Keratinocyte (primary cell): ENCODE measurements around the gene RTP3. TPM values are rescaled to one million over a fixed set of nuclear protein-coding genes. Genes with fewer than 3 reads are reported as not detected.

Experiments
- DNase-seq: peaks from one replicate; pipeline ENCODE4 v3.0.0-alpha.2; 2011; ENCODE audit warnings: low read depth, missing footprints, low spot score
- FAIRE-seq: peaks from 2 replicates; lab custom pipeline; 2011; peaks lifted over from hg19 to GRCh38; lab: Jason Lieb, UNC
- H2AFZ ChIP-seq: 2 replicates; pipeline ENCODE4 v1.6.0; 2012; ENCODE audit warnings: low read length, control low read depth, inconsistent platforms; ENCODE audit not compliant: control insufficient read depth
- H3K27ac ChIP-seq: 2 replicates; pipeline ENCODE4 v1.5.1; 2011; ENCODE audit warnings: low read length; ENCODE audit not compliant: control insufficient read depth, insufficient read depth
- H3K27me3 ChIP-seq: 3 replicates; pipeline ENCODE4 v1.6.0; 2011; ENCODE audit warnings: low read length; ENCODE audit not compliant: control insufficient read depth, insufficient read depth; ENCODE audit errors: extremely low read depth
- H3K36me3 ChIP-seq, 2 experiments: 2 replicates in 1 of 2; 3 replicates in 1 of 2; pipeline ENCODE4 v1.5.1; 2011; ENCODE audit warnings: low read length in 2 of 2, mild to moderate bottlenecking in 1 of 2; ENCODE audit not compliant: control insufficient read depth in 2 of 2, insufficient read depth in 2 of 2; ENCODE audit errors: extremely low read depth in 1 of 2
- H3K4me1 ChIP-seq: 3 replicates; pipeline ENCODE4 v1.5.1; 2011; ENCODE audit warnings: low read length; ENCODE audit not compliant: control insufficient read depth, insufficient read depth; ENCODE audit errors: extremely low read depth
- H3K4me2 ChIP-seq: 3 replicates; pipeline ENCODE4 v1.6.0; 2011; ENCODE audit warnings: low read depth, low read length; ENCODE audit not compliant: control insufficient read depth, insufficient read depth; ENCODE audit errors: extremely low read depth
- H3K4me3 ChIP-seq, 3 experiments: fragments of 200-600 bp in 1 of 3; sonication (generic) in 1 of 3; 2 replicates in 2 of 3; 3 replicates in 1 of 3; pipeline ENCODE4 v1.5.1; 2011 to 2016; ENCODE audit warnings: low read length in 3 of 3, mild to moderate bottlenecking in 3 of 3, control low read depth in 2 of 3, inconsistent platforms in 1 of 3, low read depth in 1 of 3, mixed read lengths in 1 of 3, mixed run types in 1 of 3, moderate library complexity in 1 of 3; ENCODE audit not compliant: control insufficient read depth in 2 of 3, insufficient read depth in 2 of 3; ENCODE audit errors: extremely low read depth in 1 of 3
- H3K79me2 ChIP-seq: 2 replicates; pipeline ENCODE4 v1.6.0; 2012; ENCODE audit warnings: low read length; ENCODE audit not compliant: control insufficient read depth, insufficient read depth
- H3K9ac ChIP-seq: 3 replicates; pipeline ENCODE4 v1.6.0; 2011; ENCODE audit warnings: low read length; ENCODE audit not compliant: control insufficient read depth, insufficient read depth; ENCODE audit errors: extremely low read depth
- H3K9me1 ChIP-seq: 3 replicates; pipeline ENCODE4 v1.6.0; 2011; ENCODE audit warnings: low read length; ENCODE audit not compliant: control insufficient read depth, insufficient read depth; ENCODE audit errors: extremely low read depth
- H3K9me3 ChIP-seq: 2 replicates; pipeline ENCODE4 v1.5.1; 2012; ENCODE audit warnings: low read depth, low read length; ENCODE audit not compliant: control insufficient read depth
- H4K20me1 ChIP-seq: 3 replicates; pipeline ENCODE4 v1.6.0; 2011; ENCODE audit warnings: low read length; ENCODE audit not compliant: control insufficient read depth, insufficient read depth; ENCODE audit errors: extremely low read depth
- CTCF ChIP-seq, 3 experiments: IDR thresholded peaks in 1 of 3; conservative IDR thresholded peaks in 1 of 3; optimal IDR thresholded peaks in 1 of 3; 2 replicates in 2 of 3; 3 replicates in 1 of 3; pipeline versions ENCODE3 to v1.5.1; 2011; ENCODE audit warnings: low read length in 3 of 3, mild to moderate bottlenecking in 3 of 3, moderate library complexity in 2 of 3, control low read depth in 1 of 3, inconsistent platforms in 1 of 3; ENCODE audit not compliant: insufficient read depth in 2 of 3; ENCODE audit errors: extremely low read depth in 1 of 3
- EZH2 ChIP-seq: IDR thresholded peaks from one replicate; pipeline ENCODE4 v1.6.1; 2012; ENCODE audit warnings: inconsistent platforms, mild to moderate bottlenecking, low read length, moderate library complexity
- dilution Hi-C: fragments of 300-500 bp; cut with MboI; formaldehyde crosslinking; loops from one replicate; pipeline ENCODE4 v1.7.0; 2020; ENCODE audit warnings: low sequenced_read_pairs; ENCODE audit not compliant: extremely low pct_ligation_motif_present
- polyA plus RNA-seq, 5 experiments: library from polyadenylated mRNA; depleted of rRNA in 3 of 5; stranded (reverse) in 3 of 5; stranded (forward) in 1 of 5; unstranded in 1 of 5; fragments of >200 nt; gene quantifications; 1 replicate in 1 of 5; 2 replicates in 3 of 5; 3 replicates in 1 of 5; pipeline versions ENCODE4 v1.2.1 to v1.2.3, GENCODE V29; 2011 to 2012; ENCODE audit warnings: missing spikeins in 2 of 5, low read depth in 1 of 5, low replicate concordance in 1 of 5

Gene RTP3
- polyA plus RNA-seq, 1 donor (not counting 4 experiments of a cell fraction or from before 2014, with no cell fraction given) = not detected

GRCh38 chr3:46509661-46510187 lies 11.9 kb downstream of the RTP3 start:
- Histone ChIP-seq H3K27me3 (no peaks in the 10 kb centered on the region), H3K36me3 (no peaks in the 10 kb centered on the region), H3K9me3 (no peaks in the 10 kb centered on the region), H3K4me1 (no peaks in the 10 kb centered on the region), H3K79me2 (no peaks in the 10 kb centered on the region), H3K4me2 (no peak overlapping the region), H3K27ac (no peak overlapping the region), H3K9ac (no peak overlapping the region), H4K20me1 (no peaks in the 10 kb centered on the region), H2AFZ (no peak overlapping the region), H3K9me1 (no peaks in the 10 kb centered on the region), H3K4me3 (no peak overlapping the region)
- dilution Hi-C loops = no loop called here
- no peak for FAIRE-seq
- TF ChIP-seq EZH2 = no peak
- no peak for DNase-seq

DNA sequence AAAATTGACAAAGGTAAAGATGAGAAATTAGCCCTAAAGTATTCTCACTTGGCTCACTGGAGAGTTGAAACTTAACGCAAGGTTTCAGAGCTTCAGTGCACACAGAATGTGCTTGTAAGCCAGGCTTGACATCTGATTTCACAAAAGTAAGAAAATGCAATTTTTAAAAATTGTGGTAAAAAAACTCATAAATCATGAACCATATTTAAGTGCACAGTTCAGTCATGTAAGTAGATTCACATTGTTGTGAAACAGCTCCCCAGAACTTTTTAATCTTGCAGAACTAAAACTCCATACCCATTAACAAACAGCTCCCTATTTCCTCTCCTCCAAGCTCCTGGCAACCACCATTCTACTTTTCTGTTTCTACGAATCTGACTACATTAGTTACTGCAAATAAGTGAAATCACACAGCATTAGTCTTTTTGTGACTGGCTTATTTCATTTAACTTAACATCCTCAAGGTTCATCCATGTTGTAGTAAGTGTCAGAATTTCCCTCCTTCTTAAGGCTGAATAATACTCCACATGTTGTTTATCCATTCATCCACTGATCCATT lies 14.5 kb downstream of the RTP3 start:
- dilution Hi-C loops = no loop called here
- no peak overlapping the region for H3K4me2 ChIP-seq
- H3K27me3 ChIP-seq = no peaks in the 10 kb centered on the region
- H3K36me3 ChIP-seq = no peaks in the 10 kb centered on the region
- DNase-seq = no peak
- TF ChIP-seq CTCF (optimal IDR thresholded peaks at IDR 0.05 in 1 of 3, IDR thresholded peaks at IDR 0.05 in 1 of 3, conservative IDR thresholded peaks at IDR 0.05 in 1 of 3; ENCODE audit: extremely low read depth in 1 of 3, insufficient read depth in 2 of 3, low read length in 3 of 3) (no peak), EZH2 (no peak)
- no peak overlapping the region for H2AFZ ChIP-seq
- H4K20me1 ChIP-seq = no peaks in the 10 kb centered on the region
- no peaks in the 10 kb centered on the region for H3K79me2 ChIP-seq
- no peaks in the 10 kb centered on the region for H3K9me3 ChIP-seq
- no peaks in the 10 kb centered on the region for H3K9me1 ChIP-seq
- H3K4me3 ChIP-seq = no peak overlapping the region
- FAIRE-seq = peak; percentile 20
- no peak overlapping the region for H3K9ac ChIP-seq
- H3K27ac ChIP-seq = no peak overlapping the region
- H3K4me1 ChIP-seq = peaks cover 13% of the 10 kb centered on the region

DNA sequence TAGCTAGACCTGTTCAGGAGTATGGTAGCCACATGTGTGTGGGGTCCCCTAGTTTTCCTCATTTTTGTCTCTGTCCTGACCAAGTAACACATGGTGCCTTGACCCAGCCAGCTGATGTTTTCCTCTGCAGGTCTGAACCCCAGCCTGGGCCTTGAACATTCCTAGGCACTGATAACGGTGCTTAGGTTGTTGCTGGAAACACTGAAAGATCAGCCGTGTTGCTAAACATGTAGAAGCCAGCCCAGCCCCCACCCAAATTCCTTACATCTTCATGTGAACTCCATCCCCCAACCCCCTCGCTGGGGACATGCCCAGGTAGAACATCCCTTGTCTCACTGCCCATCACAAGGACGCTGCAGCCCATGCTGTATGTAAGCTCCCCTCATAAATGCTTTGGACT lies 18.7 kb downstream of the RTP3 start:
- H3K79me2 ChIP-seq = no peaks in the 10 kb centered on the region
- no peaks in the 10 kb centered on the region for H3K9me3 ChIP-seq
- peak overlapping the region; percentile 80 for H3K27ac ChIP-seq
- FAIRE-seq (peak; percentile 23), DNase-seq (no peak)
- TF ChIP-seq CTCF (optimal IDR thresholded peaks at IDR 0.05 in 1 of 3, IDR thresholded peaks at IDR 0.05 in 1 of 3, conservative IDR thresholded peaks at IDR 0.05 in 1 of 3; ENCODE audit: extremely low read depth in 1 of 3, insufficient read depth in 2 of 3, low read length in 3 of 3) = no peak
- no peak for TF ChIP-seq EZH2
- peaks cover 29% of the 10 kb centered on the region for H3K4me1 ChIP-seq
- H4K20me1 ChIP-seq = no peaks in the 10 kb centered on the region
- H3K4me3 ChIP-seq = no peak overlapping the region
- H3K4me2 ChIP-seq = peak overlapping the region; percentile 46
- no peaks in the 10 kb centered on the region for H3K27me3 ChIP-seq
- H3K9ac ChIP-seq = peak overlapping the region; percentile 35
- H3K36me3 ChIP-seq = no peaks in the 10 kb centered on the region
- dilution Hi-C loops = no loop called here
- no peaks in the 10 kb centered on the region for H3K9me1 ChIP-seq
- no peak overlapping the region for H2AFZ ChIP-seq
